PFSK-1 (cell line): ENCODE results near the gene MTPN.

Experiments used
- FOXP2 ChIP-seq: optimal IDR thresholded peaks from 2 replicates; pipeline ENCODE3; 2011; ENCODE audit warnings: borderline replicate concordance, control low read depth, inconsistent platforms; ENCODE audit not compliant: insufficient read depth; ENCODE audit errors: extremely low read length, extremely low read depth
- POLR2AphosphoS5 ChIP-seq: IDR thresholded peaks from 2 replicates; pipeline ENCODE4 v1.6.1; 2012; ENCODE audit warnings: low read depth, mild to moderate bottlenecking, control low read depth, low read length, moderate library complexity
- REST ChIP-seq, 2 experiments: IDR thresholded peaks; 2 replicates each; pipeline versions ENCODE4 v1.6.1 to v1.8.0; 2011 to 2012; ENCODE audit warnings: low read depth in 2 of 2, low read length in 2 of 2, control low read depth in 1 of 2, inconsistent platforms in 1 of 2, mild to moderate bottlenecking in 1 of 2, moderate library complexity in 1 of 2; ENCODE audit not compliant: insufficient read depth in 1 of 2
- SIN3A ChIP-seq: IDR thresholded peaks from 2 replicates; pipeline ENCODE4 v1.6.1; 2012; ENCODE audit warnings: mild to moderate bottlenecking, low read length, moderate library complexity, borderline replicate concordance; ENCODE audit not compliant: insufficient read depth
- TAF1 ChIP-seq: IDR thresholded peaks from 2 replicates; pipeline ENCODE4 v1.6.1; 2012; ENCODE audit warnings: low read length, control low read depth, borderline replicate concordance; ENCODE audit not compliant: insufficient read depth

The MTPN gene

GRCh38 chr7:135958173-135958572 lies 19.0 kb downstream of the MTPN start:
- TF ChIP-seq SIN3A (no peak), TAF1 (no peak), POLR2AphosphoS5 (no peak), REST (IDR thresholded peaks at IDR 0.05; ENCODE audit: insufficient read depth in 1 of 2, low read depth in 2 of 2, low read length in 2 of 2) (no peak), FOXP2 (no peak)

- TF ChIP-seq SIN3A (no peak), TAF1 (no peak), REST (IDR thresholded peaks at IDR 0.05; ENCODE audit: insufficient read depth in 1 of 2, low read depth in 2 of 2, low read length in 2 of 2) (no peak), POLR2AphosphoS5 (no peak), FOXP2 (no peak)
These were observed 19.5 kb downstream of the MTPN start for GRCh38 chr7:135957627-135958026.

- no peak for TF ChIP-seq FOXP2
- no peak for TF ChIP-seq SIN3A
- TF ChIP-seq TAF1 = no peak
- no peak for TF ChIP-seq REST (IDR thresholded peaks at IDR 0.05; ENCODE audit: insufficient read depth in 1 of 2, low read depth in 2 of 2, low read length in 2 of 2)
- TF ChIP-seq POLR2AphosphoS5 = no peak
These were observed 20.8 kb downstream of the MTPN start for GRCh38 chr7:135956393-135956792.

GRCh38 chr7:135950972-135951371 lies 26.2 kb downstream of the MTPN start:
- no peak for TF ChIP-seq FOXP2
- no peak for TF ChIP-seq TAF1
- no peak for TF ChIP-seq POLR2AphosphoS5
- no peak for TF ChIP-seq SIN3A
- TF ChIP-seq REST (IDR thresholded peaks at IDR 0.05; ENCODE audit: insufficient read depth in 1 of 2, low read depth in 2 of 2, low read length in 2 of 2) = no peak

- TF ChIP-seq POLR2AphosphoS5 (no peak), TAF1 (no peak), SIN3A (no peak), FOXP2 (no peak), REST (IDR thresholded peaks at IDR 0.05; ENCODE audit: insufficient read depth in 1 of 2, low read depth in 2 of 2, low read length in 2 of 2) (no peak)
These were observed 26.7 kb downstream of the MTPN start for GRCh38 chr7:135950429-135950828.
